Natural killer cell (primary cell): ENCODE results near the gene NTMT1. TPM values are rescaled to one million over a fixed set of nuclear protein-coding genes. Genes with fewer than 3 reads are reported as not detected.

Source experiments
- ATAC-seq, 3 donors: fragments of 150-1000 bp in 2 of 3; fragments of 200-7000 bp in 1 of 3; cut with Tn5 transposase; 1 replicate in 1 of 3; 2 replicates in 2 of 3; pipeline ENCODE4 v1.10.0; 2021; ENCODE audit warnings: mild to moderate bottlenecking in 2 of 3, moderate library complexity in 2 of 3
- DNase-seq, 2 donors: peaks; one replicate each; pipeline versions ENCODE4 v3.0.0 to v3.0.0-alpha.2; 2013 to 2021; ENCODE audit warnings: mixed read lengths in 1 of 2
- H3K27ac ChIP-seq: one replicate; pipeline ENCODE4 v1.5.1; 2013; ENCODE audit warnings: mild to moderate bottlenecking, low read length
- H3K27me3 ChIP-seq: one replicate; pipeline ENCODE4 v1.6.1; 2013; ENCODE audit warnings: low read length; ENCODE audit not compliant: control insufficient read depth, insufficient read depth
- H3K36me3 ChIP-seq: one replicate; pipeline ENCODE4 v1.6.1; 2013; ENCODE audit warnings: low read length; ENCODE audit not compliant: control insufficient read depth, insufficient read depth
- H3K4me1 ChIP-seq: one replicate; pipeline ENCODE4 v1.6.1; 2013; ENCODE audit warnings: low read length; ENCODE audit not compliant: control insufficient read depth, insufficient read depth
- H3K4me3 ChIP-seq: one replicate; pipeline ENCODE4 v1.5.1; 2013; ENCODE audit warnings: low read length
- H3K9me3 ChIP-seq: one replicate; pipeline ENCODE4 v1.6.1; 2013; ENCODE audit warnings: low read length; ENCODE audit not compliant: control insufficient read depth, insufficient read depth
- H3K27ac Mint-ChIP-seq, 2 donors: one replicate each; pipeline ENCODE4 v1.8.0; 2022; ENCODE audit warnings: mild to moderate bottlenecking in 2 of 2, mixed read lengths in 2 of 2, moderate library complexity in 1 of 2
- H3K27me3 Mint-ChIP-seq, 2 donors: one replicate each; pipeline ENCODE4 v1.8.0; 2022; ENCODE audit warnings: low read depth in 2 of 2, mixed read lengths in 2 of 2
- H3K36me3 Mint-ChIP-seq: one replicate; pipeline ENCODE4 v1.8.0; 2022; ENCODE audit warnings: mixed read lengths
- H3K4me1 Mint-ChIP-seq, 2 donors: one replicate each; pipeline ENCODE4 v1.8.0; 2022; ENCODE audit warnings: mixed read lengths in 2 of 2
- H3K4me3 Mint-ChIP-seq: one replicate; pipeline ENCODE4 v1.8.0; 2022; ENCODE audit warnings: mild to moderate bottlenecking, moderate library complexity, mixed read lengths
- H3K9me3 Mint-ChIP-seq, 2 donors: one replicate each; pipeline ENCODE4 v1.8.0; 2022; ENCODE audit warnings: mixed read lengths in 2 of 2
- CTCF ChIP-seq: fragments of 200-600 bp; IDR thresholded peaks from one replicate; pipeline ENCODE4 v1.8.0; 2022; ENCODE audit warnings: antibody characterized with exemption
- WGBS: methylation state at CpG from one replicate; pipeline ENCODE4 v1.1.7; 2013; ENCODE audit warnings: missing lambda C conversion rate; ENCODE audit not compliant: insufficient coverage; 5-methylcytosine and 5-hydroxymethylcytosine counted together
- intact Hi-C: fragments of 100-400 bp; cut with micrococcal nuclease; formaldehyde crosslinking; loops from one replicate; pipeline ENCODE4 v1.14.2; 2022
- total RNA-seq, 4 donors: library from RNA; stranded (reverse); fragments of 120-200 nt in 1 of 4; gene quantifications; one replicate each; pipeline versions ENCODE4 v1.2.3 to v1.2.4, GENCODE V29; 2013 to 2022

The NTMT1 gene
- total RNA-seq, 3 donors from 2014 or later (not counting 1 experiment from before 2014, with no cell fraction given), result 17.1 to 23.5 (median 17.1) TPM

DNA sequence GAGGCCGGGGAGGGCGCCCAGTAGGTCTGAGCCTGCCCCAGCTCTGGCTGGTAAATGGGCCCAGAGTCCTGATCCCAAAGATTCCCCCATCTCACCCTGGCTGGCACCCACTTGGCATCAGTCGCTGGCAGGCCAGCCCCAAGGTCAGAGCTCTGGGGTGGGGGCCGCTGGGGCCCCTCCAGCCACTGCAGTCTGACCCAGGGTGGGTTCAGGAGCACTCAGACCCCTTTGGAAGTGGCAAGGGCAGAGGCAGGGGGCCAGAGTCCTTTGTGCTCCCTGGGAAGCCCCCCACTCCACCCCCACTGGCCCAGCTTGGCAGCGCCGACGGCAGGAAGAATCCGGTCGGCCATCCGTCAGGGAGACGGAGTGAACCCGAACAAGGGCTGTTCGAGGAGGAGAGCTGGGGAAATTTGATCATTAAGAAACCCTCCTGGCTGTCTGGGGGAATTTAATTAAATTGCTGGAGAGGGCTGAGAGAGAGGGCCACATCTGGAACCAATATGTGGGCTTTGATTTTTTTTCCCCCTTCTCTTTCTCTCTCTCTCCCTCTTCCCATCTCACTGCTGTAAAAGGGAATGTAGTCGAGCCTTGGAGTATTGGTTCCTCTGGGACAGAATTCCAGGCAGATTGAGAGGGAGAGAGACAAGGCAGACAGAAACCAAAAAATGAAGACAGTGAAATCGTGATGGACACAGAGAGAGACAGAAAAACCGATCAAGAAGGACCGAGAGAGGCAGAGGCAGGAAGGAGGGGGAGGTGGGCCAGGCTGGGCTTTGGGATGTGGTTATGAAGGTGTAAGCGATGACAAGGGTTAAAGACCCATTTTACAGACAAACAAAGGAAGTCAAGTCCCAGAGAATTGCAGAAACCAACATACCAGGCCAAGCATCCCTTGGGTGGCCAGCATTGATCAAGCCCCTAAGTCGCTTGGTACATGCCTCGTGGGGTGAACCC, 24.0 kb downstream of the NTMT1 start:
- H3K9me3 Mint-ChIP-seq, result no peaks in the 10 kb centered on the region
- Histone ChIP-seq H3K36me3 (no peaks in the 10 kb centered on the region), H3K4me3 (no peak overlapping the region), H3K27me3 (no peaks in the 10 kb centered on the region), H3K27ac (no peak overlapping the region), H3K9me3 (no peaks in the 10 kb centered on the region), H3K4me1 (no peaks in the 10 kb centered on the region)
- peaks cover 0 to 2% of the 10 kb centered on the region in 2 donors for H3K27me3 Mint-ChIP-seq
- no peaks in the 10 kb centered on the region for H3K4me1 Mint-ChIP-seq
- ATAC-seq, result no peak
- H3K36me3 Mint-ChIP-seq, result no peaks in the 10 kb centered on the region
- no peak overlapping the region for H3K27ac Mint-ChIP-seq
- 90% methylated on average over 20 of the region's 20 CpGs for WGBS
- no peak for DNase-seq
- H3K4me3 Mint-ChIP-seq, result no peak overlapping the region
- intact Hi-C loops, result no loop called here
- no peak for TF ChIP-seq CTCF

GRCh38 chr9:129650680-129651235, 24.8 kb downstream of the NTMT1 start:
- no peaks in the 10 kb centered on the region for H3K9me3 Mint-ChIP-seq
- no peak for ATAC-seq
- no peak for DNase-seq
- H3K27ac ChIP-seq, result no peak overlapping the region
- no peaks in the 10 kb centered on the region for H3K9me3 ChIP-seq
- no peaks in the 10 kb centered on the region for H3K36me3 ChIP-seq
- H3K27ac Mint-ChIP-seq, result no peak overlapping the region
- no peak for TF ChIP-seq CTCF
- H3K36me3 Mint-ChIP-seq, result no peaks in the 10 kb centered on the region
- H3K4me3 ChIP-seq, result no peak overlapping the region
- H3K27me3 Mint-ChIP-seq, result peaks cover 1 to 2% of the 10 kb centered on the region in 2 donors
- WGBS, result 91% methylated on average over 10 of the region's 10 CpGs
- H3K4me1 ChIP-seq, result no peaks in the 10 kb centered on the region
- H3K4me1 Mint-ChIP-seq, result no peaks in the 10 kb centered on the region
- intact Hi-C loops, result no loop called here
- no peaks in the 10 kb centered on the region for H3K27me3 ChIP-seq
- no peak overlapping the region for H3K4me3 Mint-ChIP-seq

DNA sequence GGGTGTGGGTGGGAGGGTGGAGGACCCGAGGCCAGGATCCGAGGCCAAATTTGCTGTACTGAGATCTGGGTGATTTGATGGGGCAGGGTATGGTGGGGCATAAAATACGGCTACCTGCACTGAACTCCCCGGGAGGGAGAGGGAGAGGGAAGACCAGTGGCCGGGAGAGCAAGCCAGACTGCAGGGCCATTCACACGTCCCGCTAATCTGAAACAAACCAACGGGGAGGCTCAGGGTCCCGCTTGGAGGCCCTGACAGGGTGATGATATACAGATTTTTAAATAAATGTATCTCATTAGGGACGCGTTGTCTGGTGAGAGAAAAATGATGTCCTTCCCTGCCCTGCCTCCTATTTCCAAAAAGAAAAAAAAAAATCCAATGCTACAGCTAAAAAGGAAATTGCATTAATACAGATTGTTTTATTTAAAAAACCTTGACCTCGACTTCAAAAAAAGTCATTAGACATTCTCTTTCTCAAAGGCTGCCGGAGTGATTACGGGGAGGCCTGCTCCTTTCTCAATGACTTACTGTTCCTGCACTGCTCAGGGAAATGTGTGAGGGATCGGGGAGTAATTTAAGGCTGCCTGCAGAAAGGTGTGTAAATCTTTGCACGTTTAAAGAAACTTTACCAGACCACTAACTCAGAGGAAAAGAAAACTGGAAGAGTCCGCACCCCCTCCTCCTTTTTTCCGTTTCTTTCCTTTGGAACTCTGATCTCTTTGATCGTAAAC, 28.0 kb downstream of the NTMT1 start:
- no peaks in the 10 kb centered on the region for H3K36me3 ChIP-seq
- TF ChIP-seq CTCF, result no peak
- Mint-ChIP-seq H3K27me3 (peaks cover 2 to 9% of the 10 kb centered on the region in 2 donors), H3K4me1 (no peaks in the 10 kb centered on the region), H3K4me3 (no peak overlapping the region), H3K27ac (no peak overlapping the region), H3K9me3 (no peaks in the 10 kb centered on the region), H3K36me3 (no peaks in the 10 kb centered on the region)
- H3K27me3 ChIP-seq, result no peaks in the 10 kb centered on the region
- DNase-seq (no peak), ATAC-seq (no peak)
- WGBS, result 71% methylated on average over 16 of the region's 19 CpGs
- H3K4me3 ChIP-seq, result no peak overlapping the region
- no peaks in the 10 kb centered on the region for H3K4me1 ChIP-seq
- H3K27ac ChIP-seq, result no peak overlapping the region
- intact Hi-C loops, result no loop called here
- no peaks in the 10 kb centered on the region for H3K9me3 ChIP-seq
